OCI-LY3 (cell line): ENCODE measurements around the gene CASP4.

Source experiments
- CTCF ChIP-seq: fragments of 200-600, 300-600 bp; sonication (generic); IDR thresholded peaks from 2 replicates; pipeline ENCODE4 v1.5.1; 2014; ENCODE audit warnings: antibody characterized with exemption, low read length, low read depth
- EZH2phosphoT487 ChIP-seq: fragments of 200-600 bp; shearing (Covaris generic); IDR thresholded peaks from 2 replicates; pipeline ENCODE4 v1.6.1; 2018; ENCODE audit warnings: antibody characterized with exemption, mixed run types, low read depth

GRCh38 chr11:104908186-104908531 is 60.2 kb downstream of the CASP4 start:
- TF ChIP-seq CTCF (no peak), EZH2phosphoT487 (no peak)
